Stimulated activated effector memory CD8-positive, alpha-beta T cell treated with anti-CD3 and anti-CD28 coated beads, Interleukin-12 subunit alpha, Interleukin-12 subunit beta, amount 100 ng/mL, for 72 hours (primary cell): ENCODE data around the gene LHX5.
"Not testable (repeated sequence)": the region's sequence is repeated elsewhere in the genome, so short reads cannot be mapped to it uniquely, and the experiment has no call there.

Experiments
- ATAC-seq: fragments of 150-1000 bp; cut with Tn5 transposase; 2 replicates; pipeline ENCODE4 v1.10.0; 2021
- DNase-seq, 2 donors: peaks; one replicate each; pipeline ENCODE4 v3.0.0; 2021 to 2022; ENCODE audit warnings: low spot score in 2 of 2
- H3K27ac Mint-ChIP-seq: one replicate; pipeline ENCODE4 v1.8.0; 2022; ENCODE audit warnings: mild to moderate bottlenecking, mixed read lengths
- H3K36me3 Mint-ChIP-seq: one replicate; pipeline ENCODE4 v1.8.0; 2022; ENCODE audit warnings: mild to moderate bottlenecking, mixed read lengths
- H3K4me1 Mint-ChIP-seq: one replicate; pipeline ENCODE4 v1.8.0; 2022; ENCODE audit warnings: mixed read lengths
- H3K4me3 Mint-ChIP-seq: one replicate; pipeline ENCODE4 v1.8.0; 2022; ENCODE audit warnings: mild to moderate bottlenecking, mixed read lengths
- H3K9me3 Mint-ChIP-seq: one replicate; pipeline ENCODE4 v1.8.0; 2022; ENCODE audit warnings: mixed read lengths

Gene LHX5

GRCh38 chr12:113471619-113472171 is at the start of gene LHX5:
Gene LHX5 (minus strand): TSS chr12:113471871. CDS start chr12:113471498, 373 bp downstream.
- ATAC-seq (no peak), DNase-seq (no peak)
- Mint-ChIP-seq H3K9me3 (no peaks in the 10 kb centered on the region), H3K4me1 (peaks cover 13% of the 10 kb centered on the region), H3K27ac (no peak within 1 kb of the TSS), H3K4me3 (no peak within 1 kb of the TSS), H3K36me3 (no peaks in the 10 kb centered on the region)

GRCh38 chr12:113519464-113520307 is 48.0 kb upstream of the LHX5 start:
- H3K9me3 Mint-ChIP-seq: no peaks in the 10 kb centered on the region
- H3K4me1 Mint-ChIP-seq: peaks cover 12% of the 10 kb centered on the region
- H3K4me3 Mint-ChIP-seq: no peak overlapping the region
- no peaks in the 10 kb centered on the region for H3K36me3 Mint-ChIP-seq
- no peak for DNase-seq
- no peak for ATAC-seq
- no peak overlapping the region for H3K27ac Mint-ChIP-seq

- ATAC-seq (no peak), DNase-seq (no peak)
- Mint-ChIP-seq H3K4me1 (peaks cover 14% of the 10 kb centered on the region), H3K4me3 (no peak overlapping the region), H3K27ac (no peak overlapping the region), H3K36me3 (no peaks in the 10 kb centered on the region), H3K9me3 (no peaks in the 10 kb centered on the region)
These were observed 43.6 kb upstream of the LHX5 start for GRCh38 chr12:113515082-113515856.

GRCh38 chr12:113514602-113515001 is 42.9 kb upstream of the LHX5 start:
- no peak for ATAC-seq

DNA sequence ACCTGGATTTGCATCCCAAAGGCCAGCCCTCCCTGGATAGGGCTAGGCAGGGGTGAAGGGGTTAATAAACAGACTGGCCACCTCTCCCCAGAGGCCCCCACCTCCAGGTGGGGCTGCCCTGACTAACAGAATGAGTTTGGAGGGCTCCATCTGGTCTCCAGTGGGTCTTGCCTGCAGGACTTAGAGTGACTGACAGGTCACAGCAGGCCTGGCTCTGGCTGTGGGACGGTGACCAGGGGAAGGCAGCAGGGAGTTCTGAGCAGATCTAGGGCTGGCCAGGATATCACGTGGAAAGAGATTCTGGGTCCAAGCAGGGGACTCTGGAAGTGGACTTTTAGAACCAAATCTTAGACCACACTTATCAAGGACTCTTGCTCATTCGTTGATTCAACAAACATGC is 40.9 kb upstream of the LHX5 start:
- DNase-seq (no peak), ATAC-seq (no peak)
- H3K27ac Mint-ChIP-seq: no peak overlapping the region
- no peak overlapping the region for H3K4me3 Mint-ChIP-seq
- H3K9me3 Mint-ChIP-seq: no peaks in the 10 kb centered on the region
- peaks cover 14% of the 10 kb centered on the region for H3K4me1 Mint-ChIP-seq
- no peaks in the 10 kb centered on the region for H3K36me3 Mint-ChIP-seq

More at GRCh38 chr12:113514602-113515001, 42.9 kb upstream of the LHX5 start:
- Mint-ChIP-seq H3K9me3 (no peaks in the 10 kb centered on the region), H3K4me1 (peaks cover 14% of the 10 kb centered on the region), H3K27ac (no peak overlapping the region), H3K36me3 (no peaks in the 10 kb centered on the region), H3K4me3 (no peak overlapping the region)
- no peak for DNase-seq

- DNase-seq (no peak), ATAC-seq (no peak)
- Mint-ChIP-seq H3K9me3 (no peaks in the 10 kb centered on the region), H3K4me1 (no peaks in the 10 kb centered on the region), H3K4me3 (no peak overlapping the region), H3K36me3 (no peaks in the 10 kb centered on the region), H3K27ac (no peak overlapping the region)
These were observed 35.2 kb upstream of the LHX5 start for GRCh38 chr12:113506867-113507266.

GRCh38 chr12:113505941-113506340 is 34.3 kb upstream of the LHX5 start:
- no peak overlapping the region for H3K27ac Mint-ChIP-seq

DNA sequence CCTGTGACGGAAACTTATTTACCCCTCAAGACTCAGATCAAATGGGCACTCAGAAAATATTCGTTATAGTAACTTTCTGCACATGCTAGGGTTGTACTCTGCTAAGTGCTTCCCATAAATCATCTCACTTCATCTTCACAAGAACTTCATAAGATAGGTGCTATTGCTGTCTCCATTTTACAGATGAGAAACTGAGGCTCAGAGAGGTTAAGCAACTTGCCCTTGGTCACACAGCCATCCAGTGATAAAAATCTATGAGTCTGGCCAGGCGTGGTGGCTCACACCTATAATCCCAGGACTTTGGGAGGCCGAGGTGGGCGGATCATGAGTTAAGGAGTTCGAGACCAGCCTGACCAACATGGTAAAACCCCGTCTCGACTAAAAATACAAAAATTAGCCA is 33.2 kb upstream of the LHX5 start:
- no peaks in the 10 kb centered on the region for H3K9me3 Mint-ChIP-seq
- DNase-seq: no peak
- H3K4me3 Mint-ChIP-seq: no peak overlapping the region

More at GRCh38 chr12:113505941-113506340, 34.3 kb upstream of the LHX5 start:
- ATAC-seq: no peak
- Mint-ChIP-seq H3K36me3 (no peaks in the 10 kb centered on the region), H3K9me3 (no peaks in the 10 kb centered on the region), H3K4me1 (no peaks in the 10 kb centered on the region), H3K4me3 (no peak overlapping the region)
- no peak for DNase-seq

GRCh38 chr12:113500782-113501311 is 29.2 kb upstream of the LHX5 start:
- Mint-ChIP-seq H3K4me1 (no peaks in the 10 kb centered on the region), H3K36me3 (no peaks in the 10 kb centered on the region), H3K27ac (no peak overlapping the region)

More for the DNA sequence above, 33.2 kb upstream of the LHX5 start:
- Mint-ChIP-seq H3K27ac (no peak overlapping the region), H3K36me3 (no peaks in the 10 kb centered on the region), H3K4me1 (no peaks in the 10 kb centered on the region)
- ATAC-seq: no peak

DNA sequence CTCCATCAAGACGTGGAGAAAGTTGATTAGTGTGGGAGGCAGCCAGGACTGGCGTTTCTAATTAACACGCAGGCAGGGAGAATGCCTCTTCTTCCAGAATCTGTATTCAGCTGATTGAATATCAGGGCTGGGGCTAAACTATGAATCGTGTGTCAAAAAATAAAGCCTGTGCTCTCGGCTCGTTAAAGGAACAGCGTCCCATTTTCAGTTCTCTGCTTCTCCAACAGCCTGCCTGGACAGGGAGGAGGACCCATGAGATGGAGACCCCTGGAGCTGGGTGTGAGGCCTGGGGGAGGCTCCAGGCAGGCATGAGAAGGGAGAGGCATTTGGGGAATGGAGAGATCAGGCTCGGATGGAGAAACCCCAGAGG is 28.6 kb upstream of the LHX5 start:
- ATAC-seq: no peak
- no peak overlapping the region for H3K27ac Mint-ChIP-seq
- H3K4me3 Mint-ChIP-seq: no peak overlapping the region
- DNase-seq: no peak
- H3K36me3 Mint-ChIP-seq: no peaks in the 10 kb centered on the region
- H3K4me1 Mint-ChIP-seq: no peaks in the 10 kb centered on the region
- H3K9me3 Mint-ChIP-seq: no peaks in the 10 kb centered on the region

More at GRCh38 chr12:113500782-113501311, 29.2 kb upstream of the LHX5 start:
- Mint-ChIP-seq H3K9me3 (no peaks in the 10 kb centered on the region), H3K4me3 (no peak overlapping the region)
- ATAC-seq (no peak), DNase-seq (no peak)

GRCh38 chr12:113498490-113498889 is 26.8 kb upstream of the LHX5 start:
- H3K4me3 Mint-ChIP-seq: no peak overlapping the region
- H3K36me3 Mint-ChIP-seq: no peaks in the 10 kb centered on the region
- DNase-seq (no peak), ATAC-seq (no peak)
- no peaks in the 10 kb centered on the region for H3K4me1 Mint-ChIP-seq
- H3K9me3 Mint-ChIP-seq: no peaks in the 10 kb centered on the region
- no peak overlapping the region for H3K27ac Mint-ChIP-seq

GRCh38 chr12:113497693-113498092 is 26.0 kb upstream of the LHX5 start:
- H3K4me3 Mint-ChIP-seq: no peak overlapping the region
- H3K36me3 Mint-ChIP-seq: no peaks in the 10 kb centered on the region
- H3K27ac Mint-ChIP-seq: no peak overlapping the region
- no peaks in the 10 kb centered on the region for H3K4me1 Mint-ChIP-seq
- ATAC-seq (no peak), DNase-seq (no peak)
- no peaks in the 10 kb centered on the region for H3K9me3 Mint-ChIP-seq

GRCh38 chr12:113495941-113496340 is 24.3 kb upstream of the LHX5 start:
- H3K4me1 Mint-ChIP-seq, H3K4me3 Mint-ChIP-seq, H3K27ac Mint-ChIP-seq, ATAC-seq, DNase-seq, H3K9me3 Mint-ChIP-seq, H3K36me3 Mint-ChIP-seq: not testable (repeated sequence)

- no peak for DNase-seq
- no peaks in the 10 kb centered on the region for H3K9me3 Mint-ChIP-seq
- no peak overlapping the region for H3K4me3 Mint-ChIP-seq
These were observed 16.7 kb upstream of the LHX5 start for GRCh38 chr12:113488322-113488721.

DNA sequence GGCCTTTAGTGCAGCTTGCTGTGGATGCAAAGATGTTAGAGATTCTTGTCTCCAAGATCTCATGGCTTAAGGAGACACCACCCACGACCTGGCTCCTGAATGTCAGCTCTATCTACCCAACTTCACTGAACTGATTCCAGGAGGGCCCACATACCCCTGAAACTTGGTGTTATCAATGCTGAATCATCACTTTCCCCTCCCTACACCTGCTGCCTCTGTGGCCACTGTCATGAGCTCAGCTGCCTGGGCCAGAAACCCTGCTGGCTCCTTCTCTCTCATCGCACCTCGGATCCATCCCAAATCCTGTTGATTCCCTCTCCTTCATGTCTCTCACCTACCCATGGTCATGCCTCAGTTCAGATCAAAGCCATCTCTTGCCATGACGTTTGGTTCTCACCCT is 15.1 kb upstream of the LHX5 start:
- ATAC-seq (no peak), DNase-seq (no peak)
- Mint-ChIP-seq H3K27ac (no peak overlapping the region), H3K4me3 (no peak overlapping the region), H3K9me3 (no peaks in the 10 kb centered on the region), H3K36me3 (no peaks in the 10 kb centered on the region), H3K4me1 (no peaks in the 10 kb centered on the region)

More at GRCh38 chr12:113488322-113488721, 16.7 kb upstream of the LHX5 start:
- ATAC-seq: no peak
- Mint-ChIP-seq H3K36me3 (no peaks in the 10 kb centered on the region), H3K27ac (no peak overlapping the region), H3K4me1 (no peaks in the 10 kb centered on the region)
